PFSK-1 (cell line): Measurements from ENCODE around the gene VWA1.

Experiments used
- FOXP2 ChIP-seq: optimal IDR thresholded peaks from 2 replicates; pipeline ENCODE3; 2011; ENCODE audit warnings: borderline replicate concordance, control low read depth, inconsistent platforms; ENCODE audit not compliant: insufficient read depth; ENCODE audit errors: extremely low read length, extremely low read depth
- POLR2AphosphoS5 ChIP-seq: IDR thresholded peaks from 2 replicates; pipeline ENCODE4 v1.6.1; 2012; ENCODE audit warnings: low read depth, mild to moderate bottlenecking, control low read depth, low read length, moderate library complexity
- SIN3A ChIP-seq: IDR thresholded peaks from 2 replicates; pipeline ENCODE4 v1.6.1; 2012; ENCODE audit warnings: mild to moderate bottlenecking, low read length, moderate library complexity, borderline replicate concordance; ENCODE audit not compliant: insufficient read depth
- TAF1 ChIP-seq: IDR thresholded peaks from 2 replicates; pipeline ENCODE4 v1.6.1; 2012; ENCODE audit warnings: low read length, control low read depth, borderline replicate concordance; ENCODE audit not compliant: insufficient read depth
- TF ChIP-seq, protein P1 (sequence below), 2 experiments: IDR thresholded peaks; 2 replicates each; pipeline versions ENCODE4 v1.6.1 to v1.8.0; 2011 to 2012; ENCODE audit warnings: low read depth in 2 of 2, low read length in 2 of 2, control low read depth in 1 of 2, inconsistent platforms in 1 of 2, mild to moderate bottlenecking in 1 of 2, moderate library complexity in 1 of 2; ENCODE audit not compliant: insufficient read depth in 1 of 2

Gene VWA1

DNA sequence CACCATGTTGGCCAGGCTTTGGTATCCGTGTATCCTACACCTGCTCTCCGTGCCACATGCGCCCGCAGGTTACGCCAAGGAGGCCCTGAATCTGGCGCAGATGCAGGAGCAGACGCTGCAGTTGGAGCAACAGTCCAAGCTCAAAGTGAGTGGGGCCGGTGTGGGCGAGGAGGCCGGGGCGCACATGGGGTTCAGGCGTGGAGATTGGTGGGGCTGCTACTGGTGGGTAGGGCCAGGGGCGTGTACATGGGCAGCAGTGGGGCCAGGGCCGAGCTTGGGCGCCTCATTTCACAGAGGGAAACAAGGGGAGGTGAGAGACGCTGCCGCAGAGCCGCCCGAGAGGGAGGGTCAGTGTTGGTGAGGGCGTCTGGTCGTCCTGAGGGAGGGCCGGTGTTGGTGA lies 41.7 kb downstream of the VWA1 start:
- TF ChIP-seq SIN3A = no peak
- no peak for TF ChIP-seq FOXP2
- TF ChIP-seq, protein P1, sequence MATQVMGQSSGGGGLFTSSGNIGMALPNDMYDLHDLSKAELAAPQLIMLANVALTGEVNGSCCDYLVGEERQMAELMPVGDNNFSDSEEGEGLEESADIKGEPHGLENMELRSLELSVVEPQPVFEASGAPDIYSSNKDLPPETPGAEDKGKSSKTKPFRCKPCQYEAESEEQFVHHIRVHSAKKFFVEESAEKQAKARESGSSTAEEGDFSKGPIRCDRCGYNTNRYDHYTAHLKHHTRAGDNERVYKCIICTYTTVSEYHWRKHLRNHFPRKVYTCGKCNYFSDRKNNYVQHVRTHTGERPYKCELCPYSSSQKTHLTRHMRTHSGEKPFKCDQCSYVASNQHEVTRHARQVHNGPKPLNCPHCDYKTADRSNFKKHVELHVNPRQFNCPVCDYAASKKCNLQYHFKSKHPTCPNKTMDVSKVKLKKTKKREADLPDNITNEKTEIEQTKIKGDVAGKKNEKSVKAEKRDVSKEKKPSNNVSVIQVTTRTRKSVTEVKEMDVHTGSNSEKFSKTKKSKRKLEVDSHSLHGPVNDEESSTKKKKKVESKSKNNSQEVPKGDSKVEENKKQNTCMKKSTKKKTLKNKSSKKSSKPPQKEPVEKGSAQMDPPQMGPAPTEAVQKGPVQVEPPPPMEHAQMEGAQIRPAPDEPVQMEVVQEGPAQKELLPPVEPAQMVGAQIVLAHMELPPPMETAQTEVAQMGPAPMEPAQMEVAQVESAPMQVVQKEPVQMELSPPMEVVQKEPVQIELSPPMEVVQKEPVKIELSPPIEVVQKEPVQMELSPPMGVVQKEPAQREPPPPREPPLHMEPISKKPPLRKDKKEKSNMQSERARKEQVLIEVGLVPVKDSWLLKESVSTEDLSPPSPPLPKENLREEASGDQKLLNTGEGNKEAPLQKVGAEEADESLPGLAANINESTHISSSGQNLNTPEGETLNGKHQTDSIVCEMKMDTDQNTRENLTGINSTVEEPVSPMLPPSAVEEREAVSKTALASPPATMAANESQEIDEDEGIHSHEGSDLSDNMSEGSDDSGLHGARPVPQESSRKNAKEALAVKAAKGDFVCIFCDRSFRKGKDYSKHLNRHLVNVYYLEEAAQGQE (IDR thresholded peaks at IDR 0.05; ENCODE audit: insufficient read depth in 1 of 2, low read depth in 2 of 2, low read length in 2 of 2) = no peak
- no peak for TF ChIP-seq POLR2AphosphoS5
- TF ChIP-seq TAF1 = no peak

DNA sequence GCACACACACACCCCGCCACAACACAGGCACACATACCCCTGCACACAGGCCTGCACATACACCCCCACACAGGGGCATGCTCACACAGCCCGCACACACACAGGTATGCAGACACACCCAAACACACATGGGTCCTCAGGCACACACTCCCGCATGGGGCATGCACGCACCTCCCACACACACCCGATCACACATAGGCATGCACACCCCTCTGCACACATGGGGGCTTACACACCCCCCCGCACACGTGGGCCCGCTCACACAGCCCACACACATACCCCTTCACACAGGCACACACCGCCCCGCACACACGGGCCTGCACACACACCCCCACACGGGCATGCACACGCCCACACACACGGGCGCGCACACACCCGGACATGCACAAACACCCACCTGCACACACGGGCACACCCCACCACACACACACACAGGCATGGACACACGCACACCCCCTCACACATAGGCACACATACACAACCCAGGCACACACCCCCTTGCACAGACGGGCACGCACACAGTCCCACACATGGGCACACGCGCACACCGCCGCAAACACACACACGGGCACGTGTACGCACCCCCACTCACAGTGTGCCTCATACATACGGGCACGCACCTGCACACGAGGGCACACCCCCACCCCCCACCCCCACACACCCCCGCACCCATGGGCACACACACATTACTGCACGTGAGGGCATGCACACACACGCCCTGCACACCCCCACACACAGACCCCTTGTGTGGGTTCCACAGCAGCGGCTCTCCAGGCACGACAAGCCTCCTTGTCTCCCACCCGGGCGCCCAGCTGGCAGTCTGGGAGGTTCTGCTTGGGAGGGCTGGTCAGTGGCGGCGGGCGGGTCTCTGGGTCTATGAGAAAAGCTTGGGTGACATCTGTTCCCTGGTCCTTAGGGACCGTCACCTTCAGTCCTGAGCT lies 44.3 kb downstream of the VWA1 start:
- TF ChIP-seq FOXP2 (no peak), POLR2AphosphoS5 (no peak)
- TF ChIP-seq, protein P1 (IDR thresholded peaks at IDR 0.05; ENCODE audit: insufficient read depth in 1 of 2, low read depth in 2 of 2, low read length in 2 of 2) = no peak

DNA sequence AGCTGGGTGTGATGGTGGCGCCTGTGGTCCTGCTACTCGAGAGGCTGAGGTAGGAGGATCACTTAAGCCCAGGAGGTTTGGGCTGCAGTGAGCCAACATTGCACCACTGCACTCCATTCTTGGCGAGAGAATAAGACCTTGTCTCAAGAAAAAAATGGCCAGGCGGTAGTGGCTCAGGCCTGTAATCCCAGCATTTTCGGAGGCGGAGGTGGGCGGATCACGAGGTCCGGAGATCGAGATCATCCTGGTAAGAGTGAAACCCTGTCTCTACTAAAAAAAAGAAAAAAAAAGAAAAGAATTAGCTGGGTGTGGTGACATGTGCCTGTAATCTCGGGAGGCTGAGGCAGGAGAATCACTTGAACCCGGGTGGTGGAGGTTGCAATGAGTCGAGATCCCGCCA lies 47.4 kb downstream of the VWA1 start:
- TF ChIP-seq, protein P1 (IDR thresholded peaks at IDR 0.05; ENCODE audit: insufficient read depth in 1 of 2, low read depth in 2 of 2, low read length in 2 of 2) = no peak
- TF ChIP-seq TAF1 (no peak), FOXP2 (no peak), POLR2AphosphoS5 (no peak), SIN3A (no peak)

DNA sequence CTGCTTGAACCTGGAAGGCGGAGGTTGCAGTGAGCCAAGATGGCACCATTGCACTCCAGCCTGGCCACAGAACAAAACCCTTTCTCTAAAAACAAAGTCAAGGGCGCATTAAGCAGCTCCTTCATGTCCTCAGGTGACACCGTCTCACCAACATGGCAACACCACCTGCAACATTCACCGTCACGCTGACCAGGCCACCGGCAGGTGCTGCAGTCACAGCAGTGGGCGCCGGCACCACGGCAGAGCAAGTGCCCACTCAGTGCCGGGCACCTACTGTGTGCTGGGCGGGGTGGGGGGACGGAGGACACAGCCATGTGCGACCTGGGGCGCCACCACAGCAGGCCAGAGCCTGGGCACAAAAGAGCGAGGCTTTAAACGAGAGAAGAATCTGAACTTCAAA lies 48.2 kb downstream of the VWA1 start:
- TF ChIP-seq POLR2AphosphoS5 (no peak), SIN3A (no peak), FOXP2 (no peak), TAF1 (no peak)
- TF ChIP-seq, protein P1 (IDR thresholded peaks at IDR 0.05; ENCODE audit: insufficient read depth in 1 of 2, low read depth in 2 of 2, low read length in 2 of 2) = no peak
